NK-92 treated with Interleukin-12 subunit alpha and Interleukin-12 subunit beta, amount 100 ng/mL, for 24 hours (cell line): Measurements from ENCODE around the gene EVC2.

Experiments
- DNase-seq: peaks from one replicate; lab custom pipeline; 2025; lab: John Stamatoyannopoulos, UW

The EVC2 gene

GRCh38 chr4:5558502-5558901, 149.9 kb downstream of the EVC2 start:
- DNase-seq = no peak

GRCh38 chr4:5554376-5554775, 154.0 kb downstream of the EVC2 start:
- DNase-seq = no peak

GRCh38 chr4:5553801-5554200, 154.6 kb downstream of the EVC2 start:
- no peak for DNase-seq

DNA sequence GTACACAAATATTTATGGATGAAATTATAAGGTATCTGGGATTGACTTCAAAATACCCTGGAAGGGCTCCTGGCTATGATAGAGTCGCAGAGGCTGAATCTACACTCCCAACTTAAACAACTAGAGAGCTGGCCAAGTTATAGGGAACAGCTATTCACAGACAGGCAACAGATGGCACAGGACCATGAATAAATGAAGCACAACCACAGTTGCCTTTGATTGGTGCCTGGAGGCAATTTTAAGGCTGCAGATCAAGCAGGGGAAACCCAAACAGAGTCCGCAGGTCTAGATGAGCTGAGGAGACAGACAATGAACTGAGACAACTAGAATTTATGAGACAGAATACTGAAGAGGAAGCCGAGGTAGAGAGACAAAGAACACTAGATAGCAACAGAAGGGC, 155.9 kb downstream of the EVC2 start:
- no peak for DNase-seq

DNA sequence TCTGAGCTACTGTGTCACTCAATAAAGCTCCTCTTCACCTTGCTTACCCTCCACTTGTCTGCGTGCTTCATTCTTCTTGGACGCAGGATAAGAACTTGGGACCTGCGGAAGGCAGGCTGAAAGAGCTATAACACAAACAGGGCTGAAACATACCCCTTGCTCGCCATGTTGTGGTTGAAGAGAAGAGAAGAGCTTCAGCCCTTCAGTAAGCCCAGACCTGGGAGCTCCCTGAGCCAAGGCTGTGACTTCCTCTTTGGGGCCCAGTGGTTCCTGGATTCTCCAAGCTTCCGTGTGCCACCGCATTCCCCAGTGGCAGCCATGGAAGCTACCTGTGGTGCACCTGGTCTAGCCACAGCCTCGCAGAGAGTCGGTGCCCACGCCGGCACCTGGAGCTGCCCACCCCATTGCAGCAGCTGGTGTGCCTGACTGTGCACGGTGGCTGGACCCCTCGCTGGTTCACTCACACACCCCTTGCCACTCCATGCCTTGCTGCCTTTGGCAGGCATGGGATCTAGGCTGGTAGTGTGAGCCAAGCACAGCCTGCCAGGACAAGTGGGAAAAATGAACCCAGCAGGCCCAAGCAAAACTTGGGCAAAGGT, 160.6 kb downstream of the EVC2 start:
- no peak for DNase-seq

DNA sequence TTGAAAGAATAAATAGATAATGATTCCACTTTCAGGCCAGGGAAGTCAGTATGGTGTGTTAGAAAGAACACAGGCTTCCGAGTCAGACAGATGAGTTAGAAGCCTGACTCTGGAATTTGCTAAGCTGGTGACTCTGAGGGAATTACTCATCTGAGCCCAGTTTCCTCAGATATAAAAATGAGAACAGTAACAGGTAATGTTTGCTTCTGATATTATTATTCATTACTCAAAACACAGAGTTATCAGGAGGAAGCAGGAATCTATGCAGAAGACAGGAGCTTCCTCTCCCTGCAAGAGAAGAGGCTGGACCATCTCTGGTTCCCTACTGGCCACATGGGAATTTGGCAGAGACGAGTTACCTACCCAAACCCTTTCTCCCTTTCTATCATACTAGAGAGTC, 163.1 kb downstream of the EVC2 start:
- DNase-seq = no peak

DNA sequence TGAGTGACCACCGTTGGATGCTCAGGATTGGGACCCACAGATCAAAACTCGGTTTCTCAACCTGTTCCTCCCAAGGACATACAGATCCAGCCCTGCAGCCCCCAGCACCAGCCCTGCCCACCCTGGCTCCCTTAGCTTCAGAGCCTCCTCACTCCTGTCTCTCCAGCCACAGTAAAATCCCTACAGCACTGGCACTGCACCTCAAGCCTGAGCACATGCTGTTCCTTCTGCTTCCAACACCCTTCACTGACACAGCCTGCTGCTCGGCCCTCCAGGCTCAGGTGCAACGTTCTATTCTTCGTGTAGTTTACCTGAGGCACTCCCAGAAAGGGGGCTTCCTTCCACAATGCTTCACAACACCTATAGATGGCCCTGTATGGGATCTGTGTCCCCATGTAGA, 163.6 kb downstream of the EVC2 start:
- DNase-seq = no peak

- DNase-seq = no peak
Observed at GRCh38 chr4:5543681-5544080, 164.7 kb downstream of the EVC2 start.

DNA sequence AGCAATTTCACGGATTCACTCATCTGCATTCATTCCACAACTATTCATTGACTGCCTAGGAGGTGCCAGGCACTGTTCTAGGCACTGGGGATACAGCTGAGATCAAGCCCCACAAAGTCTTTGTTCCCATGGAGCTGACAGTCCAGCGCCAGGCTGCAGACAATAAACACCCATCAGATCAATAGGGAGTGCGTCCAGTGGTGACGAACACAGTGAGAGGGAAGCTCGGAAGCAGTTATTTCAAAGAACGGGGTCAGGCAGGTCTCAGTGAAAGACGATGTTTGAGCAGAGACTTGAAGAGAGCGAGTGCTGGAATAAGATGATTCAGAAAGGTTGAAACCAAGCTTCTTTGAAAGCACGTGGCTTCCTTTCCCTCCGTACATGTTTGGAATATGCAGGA, 167.2 kb downstream of the EVC2 start:
- no peak for DNase-seq

DNA sequence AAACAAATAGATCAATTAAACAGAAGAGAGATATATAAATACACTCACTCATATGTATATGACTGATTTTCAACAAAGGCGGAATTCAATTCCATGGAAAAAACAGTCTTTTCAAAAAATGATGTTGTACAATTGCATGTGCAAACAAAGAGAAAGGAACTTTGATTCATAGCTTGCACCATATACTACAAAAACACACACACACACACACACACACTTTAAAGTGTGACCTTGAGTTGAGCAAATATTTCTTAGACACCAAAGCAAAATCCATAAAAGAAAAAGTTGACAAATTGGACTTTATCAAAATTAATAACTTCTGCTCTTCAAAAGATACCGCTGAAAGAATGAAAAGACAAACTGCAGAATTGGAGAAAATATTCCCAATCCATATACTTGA, 168.8 kb downstream of the EVC2 start:
- DNase-seq = no peak

GRCh38 chr4:5532100-5532499, 176.3 kb downstream of the EVC2 start:
- no peak for DNase-seq

DNA sequence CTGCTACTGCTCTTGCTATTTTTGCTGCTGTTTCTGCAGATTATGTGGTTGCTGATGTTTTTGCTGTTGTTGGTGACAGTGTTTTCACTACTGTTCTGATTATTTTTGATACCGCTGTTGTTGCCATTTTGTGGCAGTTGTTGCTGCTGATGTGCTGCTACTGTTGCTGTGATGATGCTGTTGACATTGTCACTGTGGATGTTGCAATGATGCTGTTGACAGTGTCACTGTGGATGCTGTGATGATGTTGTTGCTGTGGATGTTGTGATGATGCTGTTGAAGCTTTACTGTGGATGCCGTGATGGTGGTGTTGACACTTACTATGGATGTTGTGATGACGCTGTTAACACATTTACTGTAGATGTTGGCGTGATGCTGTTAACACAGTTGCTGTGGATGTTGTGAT, 180.3 kb downstream of the EVC2 start:
- no peak for DNase-seq

GRCh38 chr4:5527211-5527610, 181.1 kb downstream of the EVC2 start:
- DNase-seq = no peak

- DNase-seq = no peak
Observed at GRCh38 chr4:5526080-5526846, 182.1 kb downstream of the EVC2 start.

- no peak for DNase-seq
Observed at GRCh38 chr4:5524446-5525299, 183.7 kb downstream of the EVC2 start.

DNA sequence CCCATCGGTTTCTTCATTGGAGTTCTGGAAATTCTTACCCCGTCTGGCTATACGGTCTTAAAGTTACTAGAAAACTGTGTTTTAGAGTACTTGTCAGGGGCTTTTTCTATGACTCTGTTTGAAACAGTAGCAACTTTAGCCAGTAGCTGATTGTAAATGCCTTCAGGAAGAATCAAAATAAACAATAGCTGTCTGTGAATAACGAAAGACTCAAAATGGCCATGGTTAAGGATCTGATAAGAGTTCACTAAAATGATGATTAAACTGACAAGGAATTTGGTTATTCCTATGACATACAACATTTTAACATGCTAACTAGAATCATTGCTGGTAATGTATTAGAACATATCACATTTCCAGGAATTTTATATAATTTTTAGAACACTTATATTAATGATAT, 191.0 kb downstream of the EVC2 start:
- DNase-seq = no peak

- no peak for DNase-seq
Observed at GRCh38 chr4:5515646-5516045, 192.7 kb downstream of the EVC2 start.
